Measurements from ENCODE around the gene TLK1. TPM values are rescaled to one million over a fixed set of nuclear protein-coding genes. Genes with fewer than 3 reads are reported as not detected.

TLK1 gene
- total RNA-seq, 1 donor from 2014 or later = 11.8 TPM

GRCh38 chr2:170984079-170984478, 176.6 kb downstream of the TLK1 start:
- H3K4me3 ChIP-seq (ENCODE audit: low read depth, low read length) = no peak overlapping the region
- no peaks in the 10 kb centered on the region for H3K36me3 ChIP-seq (ENCODE audit: control insufficient read depth, insufficient read depth, low read length)
- no peaks in the 10 kb centered on the region for H3K27me3 ChIP-seq (ENCODE audit: control insufficient read depth, insufficient read depth, low read length)
- no peak for TF ChIP-seq CTCF (IDR thresholded peaks at IDR 0.05; ENCODE audit: insufficient read depth, low read length, severe bottlenecking)
- DNase-seq (ENCODE audit: low read depth) (no peak), FAIRE-seq (no peak)

GRCh38 chr2:170975943-170976270, 184.8 kb downstream of the TLK1 start:
- DNase-seq (ENCODE audit: low read depth) = no peak
- Histone ChIP-seq H3K27me3 (ENCODE audit: control insufficient read depth, insufficient read depth, low read length) (no peaks in the 10 kb centered on the region), H3K36me3 (ENCODE audit: control insufficient read depth, insufficient read depth, low read length) (no peaks in the 10 kb centered on the region), H3K4me3 (ENCODE audit: low read depth, low read length) (no peak overlapping the region)
- FAIRE-seq = no peak
- no peak for TF ChIP-seq CTCF (IDR thresholded peaks at IDR 0.05; ENCODE audit: insufficient read depth, low read length, severe bottlenecking)

GRCh38 chr2:170975127-170975942, 185.4 kb downstream of the TLK1 start:
- FAIRE-seq = no peak
- Histone ChIP-seq H3K4me3 (ENCODE audit: low read depth, low read length) (no peak overlapping the region), H3K27me3 (ENCODE audit: control insufficient read depth, insufficient read depth, low read length) (no peaks in the 10 kb centered on the region), H3K36me3 (ENCODE audit: control insufficient read depth, insufficient read depth, low read length) (no peaks in the 10 kb centered on the region)
- no peak for TF ChIP-seq CTCF (IDR thresholded peaks at IDR 0.05; ENCODE audit: insufficient read depth, low read length, severe bottlenecking)
- DNase-seq (ENCODE audit: low read depth) = no peak

GRCh38 chr2:170974304-170974993, 186.2 kb downstream of the TLK1 start:
- no peak for DNase-seq (ENCODE audit: low read depth)
- no peaks in the 10 kb centered on the region for H3K36me3 ChIP-seq (ENCODE audit: control insufficient read depth, insufficient read depth, low read length)
- TF ChIP-seq CTCF (IDR thresholded peaks at IDR 0.05; ENCODE audit: insufficient read depth, low read length, severe bottlenecking) = no peak
- H3K4me3 ChIP-seq (ENCODE audit: low read depth, low read length) = peak overlapping the region; percentile 64
- no peaks in the 10 kb centered on the region for H3K27me3 ChIP-seq (ENCODE audit: control insufficient read depth, insufficient read depth, low read length)
- FAIRE-seq = no peak

GRCh38 chr2:170973492-170974303, 187.0 kb downstream of the TLK1 start:
- Histone ChIP-seq H3K4me3 (ENCODE audit: low read depth, low read length) (peak overlapping the region; percentile 64), H3K36me3 (ENCODE audit: control insufficient read depth, insufficient read depth, low read length) (no peaks in the 10 kb centered on the region), H3K27me3 (ENCODE audit: control insufficient read depth, insufficient read depth, low read length) (no peaks in the 10 kb centered on the region)
- peak; percentile 77 for TF ChIP-seq CTCF (IDR thresholded peaks at IDR 0.05; ENCODE audit: insufficient read depth, low read length, severe bottlenecking)
- no peak for DNase-seq (ENCODE audit: low read depth)
- no peak for FAIRE-seq
